Measurements from ENCODE around the gene VAV2.

DNA sequence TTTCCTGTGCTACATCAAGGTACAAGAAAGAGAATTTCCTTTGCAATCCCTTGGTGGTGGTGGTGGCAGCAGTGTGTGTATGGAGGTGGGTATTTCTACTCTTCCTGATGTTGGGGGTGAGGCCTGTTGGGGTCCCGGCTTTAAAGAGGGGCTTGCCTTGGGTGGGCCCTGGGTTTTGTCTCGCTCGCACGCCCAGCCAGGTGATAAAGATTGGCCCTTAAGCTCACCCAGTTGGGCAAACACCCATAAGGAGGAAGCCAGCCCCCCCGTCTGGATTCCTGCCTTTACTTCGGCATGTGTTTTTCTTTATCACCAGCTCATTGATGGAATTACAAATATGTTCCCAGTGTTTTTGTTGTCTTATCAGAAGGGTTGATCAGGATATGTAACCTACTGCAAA lies 237.9 kb downstream of the VAV2 start:
- TF ChIP-seq, protein P1, sequence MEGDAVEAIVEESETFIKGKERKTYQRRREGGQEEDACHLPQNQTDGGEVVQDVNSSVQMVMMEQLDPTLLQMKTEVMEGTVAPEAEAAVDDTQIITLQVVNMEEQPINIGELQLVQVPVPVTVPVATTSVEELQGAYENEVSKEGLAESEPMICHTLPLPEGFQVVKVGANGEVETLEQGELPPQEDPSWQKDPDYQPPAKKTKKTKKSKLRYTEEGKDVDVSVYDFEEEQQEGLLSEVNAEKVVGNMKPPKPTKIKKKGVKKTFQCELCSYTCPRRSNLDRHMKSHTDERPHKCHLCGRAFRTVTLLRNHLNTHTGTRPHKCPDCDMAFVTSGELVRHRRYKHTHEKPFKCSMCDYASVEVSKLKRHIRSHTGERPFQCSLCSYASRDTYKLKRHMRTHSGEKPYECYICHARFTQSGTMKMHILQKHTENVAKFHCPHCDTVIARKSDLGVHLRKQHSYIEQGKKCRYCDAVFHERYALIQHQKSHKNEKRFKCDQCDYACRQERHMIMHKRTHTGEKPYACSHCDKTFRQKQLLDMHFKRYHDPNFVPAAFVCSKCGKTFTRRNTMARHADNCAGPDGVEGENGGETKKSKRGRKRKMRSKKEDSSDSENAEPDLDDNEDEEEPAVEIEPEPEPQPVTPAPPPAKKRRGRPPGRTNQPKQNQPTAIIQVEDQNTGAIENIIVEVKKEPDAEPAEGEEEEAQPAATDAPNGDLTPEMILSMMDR (conservative IDR thresholded peaks at IDR 0.05; ENCODE audit: low read length): no peak
- no peak for TF ChIP-seq EZH2phosphoT487 (IDR thresholded peaks at IDR 0.05; ENCODE audit: borderline replicate concordance, low read depth, low read length)
